Activated naive CD8-positive, alpha-beta T cell (primary cell): ENCODE measurements around the gene ATCAY.
"Not testable (repeated sequence)": the region's sequence is repeated elsewhere in the genome, so short reads cannot be mapped to it uniquely, and the experiment has no call there.

Experiments
- H3K27ac Mint-ChIP-seq: one replicate; pipeline ENCODE4 v1.8.0; 2021; ENCODE audit warnings: mixed read lengths
- H3K27me3 Mint-ChIP-seq: one replicate; pipeline ENCODE4 v1.8.0; 2021; ENCODE audit warnings: mixed read lengths
- H3K36me3 Mint-ChIP-seq: one replicate; pipeline ENCODE4 v1.8.0; 2021; ENCODE audit warnings: mixed read lengths
- H3K4me1 Mint-ChIP-seq: one replicate; pipeline ENCODE4 v1.8.0; 2021; ENCODE audit warnings: low read depth, mixed read lengths
- H3K4me3 Mint-ChIP-seq: one replicate; pipeline ENCODE4 v1.8.0; 2021; ENCODE audit warnings: mild to moderate bottlenecking, mixed read lengths
- H3K9me3 Mint-ChIP-seq: one replicate; pipeline ENCODE4 v1.8.0; 2021; ENCODE audit warnings: low read depth, mixed read lengths

ATCAY gene

GRCh38 chr19:3963458-3964255 is 83.2 kb downstream of the ATCAY start:
- Mint-ChIP-seq H3K4me3 (no peak overlapping the region), H3K4me1 (peaks cover 11% of the 10 kb centered on the region), H3K9me3 (no peaks in the 10 kb centered on the region), H3K36me3 (no peaks in the 10 kb centered on the region), H3K27ac (no peak overlapping the region), H3K27me3 (no peaks in the 10 kb centered on the region)

GRCh38 chr19:3964256-3965194 is 84.0 kb downstream of the ATCAY start:
- Mint-ChIP-seq H3K36me3 (no peaks in the 10 kb centered on the region), H3K4me1 (peaks cover 14% of the 10 kb centered on the region), H3K27ac (no peak overlapping the region), H3K9me3 (no peaks in the 10 kb centered on the region), H3K27me3 (no peaks in the 10 kb centered on the region), H3K4me3 (no peak overlapping the region)

- Mint-ChIP-seq H3K27me3 (no peaks in the 10 kb centered on the region), H3K4me3 (no peak overlapping the region), H3K9me3 (no peaks in the 10 kb centered on the region), H3K27ac (no peak overlapping the region), H3K36me3 (no peaks in the 10 kb centered on the region), H3K4me1 (peaks cover 26% of the 10 kb centered on the region)
Observed at GRCh38 chr19:3966051-3967017, 85.8 kb downstream of the ATCAY start.

- H3K27ac Mint-ChIP-seq, H3K27me3 Mint-ChIP-seq, H3K4me3 Mint-ChIP-seq, H3K9me3 Mint-ChIP-seq, H3K36me3 Mint-ChIP-seq: not testable (repeated sequence)
- peaks cover 28% of the 10 kb centered on the region for H3K4me1 Mint-ChIP-seq
Observed at GRCh38 chr19:3967983-3968382, 87.5 kb downstream of the ATCAY start.

GRCh38 chr19:3968556-3969434 is 88.3 kb downstream of the ATCAY start:
- Mint-ChIP-seq H3K27me3 (no peaks in the 10 kb centered on the region), H3K36me3 (no peaks in the 10 kb centered on the region), H3K27ac (peak overlapping the region; percentile 61), H3K4me1 (peaks cover 28% of the 10 kb centered on the region), H3K4me3 (peak overlapping the region; percentile 88), H3K9me3 (no peaks in the 10 kb centered on the region)

- no peaks in the 10 kb centered on the region for H3K27me3 Mint-ChIP-seq
- H3K9me3 Mint-ChIP-seq, result no peaks in the 10 kb centered on the region
- peaks cover 28% of the 10 kb centered on the region for H3K4me1 Mint-ChIP-seq
- no peaks in the 10 kb centered on the region for H3K36me3 Mint-ChIP-seq
- H3K4me3 Mint-ChIP-seq, result peak overlapping the region; percentile 88
- peak overlapping the region; percentile 67 for H3K27ac Mint-ChIP-seq
Observed at GRCh38 chr19:3969435-3970312, 89.2 kb downstream of the ATCAY start.

GRCh38 chr19:3970313-3970807 is 89.9 kb downstream of the ATCAY start:
- Mint-ChIP-seq H3K36me3 (no peaks in the 10 kb centered on the region), H3K27me3 (no peaks in the 10 kb centered on the region), H3K9me3 (no peaks in the 10 kb centered on the region), H3K4me1 (peaks cover 28% of the 10 kb centered on the region), H3K27ac (peak overlapping the region; percentile 67), H3K4me3 (peak overlapping the region; percentile 88)

GRCh38 chr19:3970808-3971598 is 90.5 kb downstream of the ATCAY start, which contains the start of gene DAPK3:
TSS of gene DAPK3 (minus strand) at chr19:3971099. CDS start at chr19:3969735, 1,364 bp downstream.
- H3K27me3 Mint-ChIP-seq, result no peaks in the 10 kb centered on the region
- H3K4me1 Mint-ChIP-seq, result peaks cover 32% of the 10 kb centered on the region
- H3K4me3 Mint-ChIP-seq, result peak within 1 kb of the TSS; percentile 88
- no peaks in the 10 kb centered on the region for H3K9me3 Mint-ChIP-seq
- H3K36me3 Mint-ChIP-seq, result no peaks in the 10 kb centered on the region
- H3K27ac Mint-ChIP-seq, result peak within 1 kb of the TSS; percentile 67

- no peaks in the 10 kb centered on the region for H3K36me3 Mint-ChIP-seq
- no peaks in the 10 kb centered on the region for H3K27me3 Mint-ChIP-seq
- peak overlapping the region; percentile 28 for H3K27ac Mint-ChIP-seq
- peaks cover 23% of the 10 kb centered on the region for H3K4me1 Mint-ChIP-seq
- no peaks in the 10 kb centered on the region for H3K9me3 Mint-ChIP-seq
- no peak overlapping the region for H3K4me3 Mint-ChIP-seq
Observed at GRCh38 chr19:3975144-3975543, 94.7 kb downstream of the ATCAY start.

- no peak overlapping the region for H3K27ac Mint-ChIP-seq
- no peaks in the 10 kb centered on the region for H3K27me3 Mint-ChIP-seq
- no peaks in the 10 kb centered on the region for H3K9me3 Mint-ChIP-seq
- H3K36me3 Mint-ChIP-seq, result no peaks in the 10 kb centered on the region
- H3K4me1 Mint-ChIP-seq, result peaks cover 20% of the 10 kb centered on the region
- no peak overlapping the region for H3K4me3 Mint-ChIP-seq
Observed at GRCh38 chr19:3975637-3976087, 95.2 kb downstream of the ATCAY start.

- Mint-ChIP-seq H3K4me3 (no peak overlapping the region), H3K36me3 (no peaks in the 10 kb centered on the region), H3K27me3 (no peaks in the 10 kb centered on the region), H3K9me3 (no peaks in the 10 kb centered on the region), H3K27ac (peak overlapping the region; percentile 66), H3K4me1 (peaks cover 20% of the 10 kb centered on the region)
Observed at GRCh38 chr19:3976495-3977241, 96.2 kb downstream of the ATCAY start.
